Ectodermal cell (in vitro differentiated cells): ENCODE measurements around the gene LRRC8D.

Experiments
- H3K27ac ChIP-seq: 2 replicates; pipeline ENCODE4 v1.7.0; 2013; ENCODE audit warnings: mild to moderate bottlenecking, low read depth, low read length; ENCODE audit not compliant: insufficient read depth, poor library complexity, severe bottlenecking
- H3K27me3 ChIP-seq: 2 replicates; pipeline ENCODE4 v1.7.0; 2013; ENCODE audit warnings: mild to moderate bottlenecking, low read length; ENCODE audit not compliant: insufficient read depth, control insufficient read depth, poor library complexity, severe bottlenecking
- H3K36me3 ChIP-seq: one replicate; pipeline ENCODE4 v1.7.0; 2013; ENCODE audit warnings: low read length; ENCODE audit not compliant: control insufficient read depth, insufficient read depth
- H3K4me1 ChIP-seq: one replicate; pipeline ENCODE4 v1.7.0; 2013; ENCODE audit warnings: low read length; ENCODE audit not compliant: control insufficient read depth, insufficient read depth
- H3K4me3 ChIP-seq: 2 replicates; pipeline ENCODE4 v1.7.0; 2013; ENCODE audit warnings: low read depth, low read length, control low read depth; ENCODE audit not compliant: insufficient read depth
- H3K9me3 ChIP-seq: 2 replicates; pipeline ENCODE4 v1.7.0; 2013; ENCODE audit warnings: mild to moderate bottlenecking, low read length, moderate library complexity; ENCODE audit not compliant: control insufficient read depth
- WGBS, 2 experiments: methylation state at CpG; one replicate each; pipeline ENCODE4 v1.1.7; 2013; ENCODE audit warnings: missing lambda C conversion rate in 2 of 2; 5-methylcytosine and 5-hydroxymethylcytosine counted together

LRRC8D gene

DNA sequence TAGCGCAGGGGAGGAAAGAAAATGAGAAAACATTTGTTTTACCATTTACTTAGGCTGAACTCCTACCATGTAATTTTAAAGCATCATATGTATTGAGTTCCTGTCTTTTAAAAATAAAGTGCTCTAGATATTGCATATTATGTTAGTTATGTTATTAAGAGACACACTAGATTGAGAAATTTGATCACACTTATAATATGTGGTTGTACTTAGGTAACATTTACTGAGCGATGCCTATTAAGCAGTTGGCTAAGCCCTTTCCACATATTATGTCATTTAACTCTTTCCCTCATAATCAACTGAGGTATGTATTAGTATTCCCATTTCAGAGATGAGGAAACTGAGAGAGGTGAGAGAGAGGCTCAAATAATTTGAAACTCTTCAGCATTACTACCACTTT is 4.5 kb upstream of the LRRC8D start:
- no peaks in the 10 kb centered on the region for H3K9me3 ChIP-seq
- peaks cover 11% of the 10 kb centered on the region for H3K27me3 ChIP-seq
- 100% methylated on average over 1 of the region's 2 CpGs; no CpG with 5 or more reads in 1 of the 2 experiments for WGBS, 2 experiments
- no peak overlapping the region for H3K27ac ChIP-seq
- no peak overlapping the region for H3K4me3 ChIP-seq
- H3K36me3 ChIP-seq = no peaks in the 10 kb centered on the region
- peaks cover 3% of the 10 kb centered on the region for H3K4me1 ChIP-seq

DNA sequence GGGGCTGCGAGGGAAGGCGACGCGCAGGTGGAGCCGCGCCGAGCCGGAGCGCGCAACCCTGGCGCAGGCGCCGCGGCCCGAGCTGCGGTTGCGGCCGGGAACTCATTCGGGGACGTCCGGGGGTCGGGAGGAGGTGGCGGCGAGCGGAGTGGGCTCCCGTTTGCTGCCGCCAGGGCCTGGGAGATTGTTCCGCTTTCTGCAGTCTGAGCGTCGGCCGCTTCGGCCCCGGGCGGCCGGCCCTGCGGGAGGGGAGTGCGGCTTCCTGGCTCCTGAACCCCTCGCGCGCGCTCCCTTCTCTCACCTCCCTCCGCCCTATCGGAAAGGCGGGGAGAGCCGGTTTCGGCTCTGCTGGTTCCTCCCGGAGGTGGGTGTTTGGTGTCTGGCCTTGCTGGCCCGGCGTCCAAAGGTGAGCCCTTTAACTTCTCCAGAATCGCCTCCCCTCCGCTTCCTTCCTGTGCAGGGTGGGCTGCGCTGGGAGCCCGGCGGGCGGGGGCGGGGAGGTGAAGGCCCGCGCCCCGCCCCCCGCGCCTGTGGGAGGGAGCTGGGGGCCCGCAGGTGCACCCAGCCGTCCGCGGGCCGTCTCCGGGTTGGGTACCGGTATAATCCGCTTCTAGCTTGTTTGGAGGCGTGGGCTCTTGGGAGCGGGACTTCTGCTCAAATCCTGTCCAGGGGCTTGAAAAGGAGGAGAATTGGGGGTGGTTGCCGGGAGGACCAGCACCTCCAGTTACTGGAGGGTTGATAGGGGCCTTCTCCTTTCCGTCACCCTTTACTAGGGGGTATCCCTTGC is 683 bp downstream of the LRRC8D start:
- H3K4me1 ChIP-seq = peaks cover 10% of the 10 kb centered on the region
- WGBS, 2 experiments = 0 to 1% methylated on average over 73 of the region's 73 CpGs
- H3K27me3 ChIP-seq = peaks cover 11% of the 10 kb centered on the region
- peak overlapping the region; percentile 84 for H3K27ac ChIP-seq
- peaks cover 1% of the 10 kb centered on the region for H3K36me3 ChIP-seq
- H3K9me3 ChIP-seq = no peaks in the 10 kb centered on the region
- peak overlapping the region; percentile 94 for H3K4me3 ChIP-seq

DNA sequence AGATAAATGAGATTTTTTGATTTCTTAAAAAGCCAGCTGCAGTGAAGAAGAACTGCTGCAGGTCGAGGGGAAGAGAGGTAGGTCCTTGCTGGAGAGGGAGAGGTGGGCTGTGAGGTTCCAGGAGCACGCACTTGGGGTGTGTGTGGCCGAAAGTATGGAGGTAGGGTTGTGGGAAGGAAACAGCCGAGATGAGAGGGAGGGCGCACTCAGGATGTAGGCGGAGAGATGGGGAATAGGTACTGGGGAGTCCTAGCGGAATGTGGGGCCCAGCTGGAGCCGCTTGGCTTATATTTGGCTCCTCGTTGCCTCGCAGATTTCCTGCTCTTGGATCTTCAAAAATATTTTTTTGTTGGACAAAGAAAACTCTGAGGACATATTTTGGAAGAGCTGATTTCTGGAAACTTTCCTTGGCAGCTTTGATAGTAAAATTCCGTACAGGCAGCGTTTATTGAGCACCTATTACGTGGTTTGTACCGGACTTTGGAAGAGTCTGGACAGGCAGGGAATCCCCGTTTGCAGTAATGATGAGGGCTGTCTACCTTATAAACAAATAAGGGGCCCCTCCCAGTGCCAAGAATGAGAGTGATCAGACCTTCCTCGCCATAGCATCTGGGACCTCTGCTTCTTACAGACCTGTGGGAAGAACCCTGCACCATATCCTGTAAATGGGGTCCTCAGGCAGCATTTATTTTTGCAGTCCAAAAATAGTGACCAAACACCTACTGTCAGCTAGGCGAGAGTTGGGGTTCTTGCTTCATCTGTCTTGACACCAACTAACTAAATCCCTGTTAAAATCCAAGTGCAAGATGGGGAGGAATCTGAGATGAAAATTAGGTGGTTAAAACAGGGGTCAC is 1.5 kb downstream of the LRRC8D start:
- Histone ChIP-seq H3K4me3 (peak overlapping the region; percentile 94), H3K36me3 (peaks cover 3% of the 10 kb centered on the region), H3K9me3 (no peaks in the 10 kb centered on the region), H3K4me1 (peaks cover 10% of the 10 kb centered on the region), H3K27ac (peak overlapping the region; percentile 84), H3K27me3 (peaks cover 11% of the 10 kb centered on the region)
- WGBS, 2 experiments = 44 to 46% methylated on average over 17 of the region's 17 CpGs

GRCh38 chr1:89822999-89823628 is 2.3 kb downstream of the LRRC8D start:
- H3K27ac ChIP-seq = no peak overlapping the region
- H3K9me3 ChIP-seq = no peaks in the 10 kb centered on the region
- H3K4me3 ChIP-seq = no peak overlapping the region
- 94 to 100% methylated on average over 3 to 4 of the region's 4 CpGs for WGBS, 2 experiments
- H3K36me3 ChIP-seq = peaks cover 3% of the 10 kb centered on the region
- H3K27me3 ChIP-seq = peaks cover 11% of the 10 kb centered on the region
- peaks cover 10% of the 10 kb centered on the region for H3K4me1 ChIP-seq

DNA sequence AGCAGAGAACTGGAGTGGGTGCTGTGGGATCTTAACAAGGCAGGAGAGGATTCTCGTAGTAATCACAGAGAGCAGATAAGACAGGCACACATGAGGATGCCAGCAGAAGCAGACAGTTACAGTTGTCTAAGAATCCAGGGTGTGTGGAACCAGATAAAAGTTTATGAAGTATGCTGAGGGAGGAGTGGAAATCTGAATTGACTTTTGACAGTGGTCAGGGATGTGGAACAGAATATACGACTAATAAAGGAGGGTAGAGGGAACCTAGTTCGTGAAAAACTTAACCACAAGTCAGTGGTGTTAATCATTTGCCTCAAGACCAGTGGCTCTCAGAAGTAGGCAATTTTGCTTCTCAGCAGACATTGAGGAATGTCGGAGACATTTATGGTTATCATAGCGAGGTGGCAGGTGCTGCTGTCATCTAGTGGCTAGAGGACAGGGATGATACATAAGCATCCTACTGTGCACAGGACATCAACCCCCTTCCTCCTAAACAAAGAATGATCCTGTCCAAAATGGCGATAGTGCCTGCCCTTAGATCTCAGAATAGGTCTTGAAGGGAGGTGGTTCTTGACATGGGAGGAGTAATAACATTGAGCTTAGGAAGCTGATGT is 3.0 kb downstream of the LRRC8D start:
- H3K36me3 ChIP-seq = peaks cover 3% of the 10 kb centered on the region
- H3K27me3 ChIP-seq = peaks cover 11% of the 10 kb centered on the region
- H3K4me3 ChIP-seq = no peak overlapping the region
- no peaks in the 10 kb centered on the region for H3K9me3 ChIP-seq
- 82 to 90% methylated on average over 6 of the region's 6 CpGs for WGBS, 2 experiments
- H3K4me1 ChIP-seq = peaks cover 10% of the 10 kb centered on the region
- no peak overlapping the region for H3K27ac ChIP-seq

- Histone ChIP-seq H3K4me3 (no peak overlapping the region), H3K36me3 (peaks cover 3% of the 10 kb centered on the region), H3K9me3 (no peaks in the 10 kb centered on the region), H3K4me1 (peaks cover 11% of the 10 kb centered on the region), H3K27ac (no peak overlapping the region), H3K27me3 (no peaks in the 10 kb centered on the region)
- 81 to 84% methylated on average over 3 of the region's 3 CpGs for WGBS, 2 experiments
These were observed 5.8 kb downstream of the LRRC8D start for GRCh38 chr1:89826594-89826993.

DNA sequence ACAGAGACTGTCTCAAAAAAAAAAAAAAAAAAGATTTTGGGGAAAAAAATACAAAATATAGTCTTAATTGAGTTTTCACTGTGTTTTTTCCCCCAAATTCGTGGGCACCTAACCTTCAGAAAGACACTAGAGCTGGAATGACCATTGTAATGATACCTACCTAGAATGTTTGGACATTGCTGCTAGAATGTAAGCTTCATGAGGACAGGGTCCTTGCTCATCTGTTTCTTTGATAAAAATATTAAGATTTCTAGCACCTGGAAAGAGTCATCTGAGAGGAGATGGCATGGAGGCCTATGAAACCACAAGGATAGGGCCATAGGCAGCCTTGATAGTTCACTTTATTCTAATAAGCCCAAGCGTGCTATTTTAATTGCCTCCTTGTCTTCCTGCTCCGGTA is 6.5 kb downstream of the LRRC8D start:
- no peak overlapping the region for H3K27ac ChIP-seq
- 92 to 100% methylated on average over 3 of the region's 3 CpGs for WGBS, 2 experiments
- H3K4me3 ChIP-seq = no peak overlapping the region
- peaks cover 15% of the 10 kb centered on the region for H3K4me1 ChIP-seq
- H3K36me3 ChIP-seq = peaks cover 3% of the 10 kb centered on the region
- H3K9me3 ChIP-seq = no peaks in the 10 kb centered on the region
- H3K27me3 ChIP-seq = no peaks in the 10 kb centered on the region

DNA sequence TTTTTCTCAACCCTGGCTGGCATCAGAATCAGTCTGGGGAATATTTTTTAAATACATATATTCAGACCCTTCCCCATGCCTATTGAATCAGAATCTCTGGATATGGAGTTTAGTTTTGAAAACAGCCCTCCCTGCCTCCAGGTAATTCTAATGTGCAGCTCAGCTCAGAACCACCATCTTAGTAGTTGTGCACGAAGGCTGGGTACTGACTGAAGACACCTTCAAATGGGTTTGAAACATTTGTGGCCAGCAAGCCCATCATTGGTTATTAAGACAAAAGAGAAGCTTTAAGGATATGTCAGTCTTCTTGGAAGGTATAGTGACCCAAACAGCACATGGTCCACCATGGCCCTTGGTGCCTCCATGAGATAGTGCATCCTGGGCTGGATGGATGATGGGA is 7.1 kb downstream of the LRRC8D start:
- Histone ChIP-seq H3K36me3 (peaks cover 3% of the 10 kb centered on the region), H3K4me3 (no peak overlapping the region), H3K27ac (no peak overlapping the region), H3K4me1 (peaks cover 16% of the 10 kb centered on the region), H3K9me3 (no peaks in the 10 kb centered on the region), H3K27me3 (no peaks in the 10 kb centered on the region)
- WGBS, 2 experiments = 93 to 100% methylated on average over 1 of the region's 1 CpG

GRCh38 chr1:89829186-89829585 is 8.4 kb downstream of the LRRC8D start:
- Histone ChIP-seq H3K4me3 (no peak overlapping the region), H3K9me3 (no peaks in the 10 kb centered on the region), H3K4me1 (peaks cover 27% of the 10 kb centered on the region), H3K36me3 (peaks cover 3% of the 10 kb centered on the region), H3K27me3 (no peaks in the 10 kb centered on the region), H3K27ac (no peak overlapping the region)
- 96 to 100% methylated on average over 4 of the region's 4 CpGs for WGBS, 2 experiments
